Caco-2 (cell line): ENCODE results near the gene ZFHX3. TPM values are rescaled to one million over a fixed set of nuclear protein-coding genes. Genes with fewer than 3 reads are reported as not detected.

Experiments
- BruUV-seq: library from RNA; stranded (reverse); fragments of 400-500 nt; replicated peaks from 2 replicates; lab custom pipeline; 2021; lab: Mats Ljungman, UMichigan
- CTCF ChIA-PET: fragments of 300-600 bp; sonication (Branson Sonifier 250); formaldehyde crosslinking; loops from one replicate; lab custom pipeline; 2022; ENCODE audit warnings: antibody characterized with exemption; lab: Charles Lee
- POLR2A ChIA-PET: fragments of 300-600 bp; sonication (Branson Sonifier 250); formaldehyde crosslinking; loops from one replicate; lab custom pipeline; 2022; ENCODE audit warnings: antibody characterized with exemption; lab: Charles Lee
- DNase-seq, 2 experiments: peaks; one replicate each; pipeline versions ENCODE4 v3.0.0 to v3.0.0-alpha.2; 2020 to 2022
- H3K27me3 ChIP-seq: replicated peaks from 2 replicates; pipeline ENCODE4 v1.6.0; 2011; ENCODE audit warnings: low read length; ENCODE audit not compliant: control insufficient read depth, insufficient read depth
- H3K36me3 ChIP-seq: 2 replicates; pipeline ENCODE4 v1.5.1; 2011; ENCODE audit warnings: low read length; ENCODE audit not compliant: control insufficient read depth, insufficient read depth
- H3K4me1 ChIP-seq: fragments of 250-450 bp; sonication (Bioruptor Pico); 2 replicates; pipeline ENCODE4 v1.5.1; 2020; ENCODE audit warnings: mild to moderate bottlenecking
- H3K4me3 ChIP-seq: 2 replicates; pipeline ENCODE4 v1.5.1; 2011; ENCODE audit warnings: low read depth, mild to moderate bottlenecking, control low read depth, low read length
- H3K9me3 ChIP-seq: fragments of 250-450 bp; sonication (Bioruptor Pico); 2 replicates; pipeline ENCODE4 v1.5.1; 2020; ENCODE audit warnings: mild to moderate bottlenecking, moderate library complexity
- H3K27ac Mint-ChIP-seq: one replicate; pipeline ENCODE4 v1.8.0; 2022; ENCODE audit warnings: mixed read lengths; ENCODE audit not compliant: unreplicated experiment
- H3K27me3 Mint-ChIP-seq: one replicate; pipeline ENCODE4 v1.8.0; 2022; ENCODE audit warnings: mixed read lengths; ENCODE audit not compliant: insufficient read depth, unreplicated experiment
- H3K36me3 Mint-ChIP-seq: one replicate; pipeline ENCODE4 v1.8.0; 2022; ENCODE audit warnings: mild to moderate bottlenecking, mixed read lengths; ENCODE audit not compliant: insufficient read depth, unreplicated experiment
- H3K4me1 Mint-ChIP-seq: one replicate; pipeline ENCODE4 v1.8.0; 2022; ENCODE audit warnings: low read depth, mixed read lengths; ENCODE audit not compliant: unreplicated experiment
- H3K4me3 Mint-ChIP-seq: one replicate; pipeline ENCODE4 v1.8.0; 2022; ENCODE audit warnings: mild to moderate bottlenecking, moderate library complexity, mixed read lengths; ENCODE audit not compliant: unreplicated experiment
- H3K9me3 Mint-ChIP-seq: one replicate; pipeline ENCODE4 v1.8.0; 2022; ENCODE audit warnings: mixed read lengths; ENCODE audit not compliant: unreplicated experiment
- intact Hi-C: fragments of 100-400 bp; cut with micrococcal nuclease; formaldehyde crosslinking; loops from one replicate; pipeline ENCODE4 v1.10.0; 2022; ENCODE audit not compliant: unreplicated experiment
- total RNA-seq: library from RNA; stranded (reverse); gene quantifications from 2 replicates; pipeline ENCODE4 v1.2.3, GENCODE V29; 2022
- TF ChIP-seq, protein P1 (sequence below), 2 experiments: fragments of 200-600 bp in 1 of 2; IDR thresholded peaks; 1 replicate in 1 of 2; 2 replicates in 1 of 2; pipeline versions ENCODE4 v1.5.1 to v1.8.0; 2011 to 2022; ENCODE audit warnings: antibody characterized with exemption in 1 of 2, control low read depth in 1 of 2, inconsistent platforms in 1 of 2, low read depth in 1 of 2, low read length in 1 of 2, mild to moderate bottlenecking in 1 of 2, moderate library complexity in 1 of 2; ENCODE audit not compliant: insufficient read depth in 1 of 2, severe bottlenecking in 1 of 2, unreplicated experiment in 1 of 2

Gene ZFHX3
- total RNA-seq, 1 experiment from 2014 or later: 39.9 TPM

DNA sequence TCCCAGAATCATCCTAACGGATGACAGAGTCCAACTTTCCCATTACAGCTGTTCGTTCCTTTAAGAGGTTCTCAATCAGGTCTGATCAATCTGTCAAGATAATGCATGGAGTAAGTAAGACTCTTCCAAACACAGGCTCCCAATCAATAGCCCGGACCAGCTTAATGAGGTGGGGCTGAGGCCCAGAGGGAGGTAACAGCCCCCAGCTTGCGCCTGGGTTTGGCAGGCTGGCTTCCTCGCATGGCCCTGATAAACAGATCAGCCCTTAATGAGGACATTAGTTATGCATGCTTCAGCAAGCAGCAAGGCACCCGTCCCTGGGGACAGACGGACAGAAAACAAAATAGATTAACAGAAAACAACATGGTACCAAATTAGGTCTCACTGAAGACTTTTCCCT is 145.7 kb downstream of the ZFHX3 start:
- CTCF ChIA-PET: no interaction called here
- no TSS peak for BruUV-seq
- no peak overlapping the region for H3K27ac Mint-ChIP-seq

DNA sequence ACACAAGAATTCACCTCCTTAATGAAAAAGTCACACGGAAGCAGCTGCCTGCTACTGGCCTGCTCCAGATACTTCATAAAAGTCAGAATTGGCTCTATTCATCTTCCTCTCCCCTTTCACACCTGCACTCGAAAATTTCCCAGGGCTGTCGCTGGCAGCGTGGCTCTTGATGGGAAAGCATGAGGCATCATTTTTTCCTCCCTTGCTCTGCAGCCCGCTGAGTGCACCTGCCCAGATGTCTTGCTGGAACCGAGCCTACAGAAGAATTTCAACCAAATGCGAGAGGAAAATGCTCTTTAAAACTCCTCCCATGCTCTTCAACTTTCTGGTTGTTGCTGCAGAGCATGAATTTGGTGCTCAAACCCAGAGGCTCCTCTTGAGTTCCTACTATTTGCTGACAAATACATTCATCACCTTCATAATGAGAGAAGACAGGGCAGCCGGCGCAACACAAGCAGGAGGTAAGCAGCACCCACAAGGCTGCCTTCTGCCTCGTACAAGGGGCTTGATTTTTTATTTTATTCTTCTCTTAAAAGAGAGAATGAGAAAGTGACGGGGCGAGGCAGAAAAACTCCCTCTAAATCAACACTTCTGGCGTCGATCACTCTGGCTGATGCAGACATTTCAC is 146.8 kb downstream of the ZFHX3 start:
- Mint-ChIP-seq H3K4me1 (peaks cover 22% of the 10 kb centered on the region), H3K36me3 (peaks cover 31% of the 10 kb centered on the region), H3K27ac (no peak overlapping the region), H3K4me3 (no peak overlapping the region), H3K9me3 (no peaks in the 10 kb centered on the region), H3K27me3 (no peaks in the 10 kb centered on the region)
- Histone ChIP-seq H3K9me3 (no peaks in the 10 kb centered on the region), H3K4me1 (no peaks in the 10 kb centered on the region; the same call in 1 of the 2 replicates), H3K36me3 (peaks cover 1% of the 10 kb centered on the region; the same call in 1 of the 2 replicates), H3K27me3 (no peaks in the 10 kb centered on the region), H3K4me3 (no peak overlapping the region)
- BruUV-seq: no TSS peak
- no peak for DNase-seq
- ChIA-PET CTCF (no interaction called here), POLR2A (no interaction called here)
- intact Hi-C loops: no loop called here
- TF ChIP-seq, protein P1, sequence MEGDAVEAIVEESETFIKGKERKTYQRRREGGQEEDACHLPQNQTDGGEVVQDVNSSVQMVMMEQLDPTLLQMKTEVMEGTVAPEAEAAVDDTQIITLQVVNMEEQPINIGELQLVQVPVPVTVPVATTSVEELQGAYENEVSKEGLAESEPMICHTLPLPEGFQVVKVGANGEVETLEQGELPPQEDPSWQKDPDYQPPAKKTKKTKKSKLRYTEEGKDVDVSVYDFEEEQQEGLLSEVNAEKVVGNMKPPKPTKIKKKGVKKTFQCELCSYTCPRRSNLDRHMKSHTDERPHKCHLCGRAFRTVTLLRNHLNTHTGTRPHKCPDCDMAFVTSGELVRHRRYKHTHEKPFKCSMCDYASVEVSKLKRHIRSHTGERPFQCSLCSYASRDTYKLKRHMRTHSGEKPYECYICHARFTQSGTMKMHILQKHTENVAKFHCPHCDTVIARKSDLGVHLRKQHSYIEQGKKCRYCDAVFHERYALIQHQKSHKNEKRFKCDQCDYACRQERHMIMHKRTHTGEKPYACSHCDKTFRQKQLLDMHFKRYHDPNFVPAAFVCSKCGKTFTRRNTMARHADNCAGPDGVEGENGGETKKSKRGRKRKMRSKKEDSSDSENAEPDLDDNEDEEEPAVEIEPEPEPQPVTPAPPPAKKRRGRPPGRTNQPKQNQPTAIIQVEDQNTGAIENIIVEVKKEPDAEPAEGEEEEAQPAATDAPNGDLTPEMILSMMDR (IDR thresholded peaks at IDR 0.05; ENCODE audit: insufficient read depth in 1 of 2, low read depth in 1 of 2, low read length in 1 of 2, severe bottlenecking in 1 of 2, unreplicated experiment in 1 of 2): no peak

More for the DNA sequence above, 145.7 kb downstream of the ZFHX3 start:
- Histone ChIP-seq H3K4me3 (no peak overlapping the region), H3K36me3 (peaks cover 1% of the 10 kb centered on the region; the same call in 1 of the 2 replicates), H3K4me1 (no peaks in the 10 kb centered on the region; the same call in 1 of the 2 replicates), H3K9me3 (no peaks in the 10 kb centered on the region), H3K27me3 (no peaks in the 10 kb centered on the region)
- peaks cover 22% of the 10 kb centered on the region for H3K4me1 Mint-ChIP-seq
- H3K4me3 Mint-ChIP-seq: no peak overlapping the region
- intact Hi-C loops: no loop called here
- H3K9me3 Mint-ChIP-seq: no peaks in the 10 kb centered on the region
- H3K27me3 Mint-ChIP-seq: no peaks in the 10 kb centered on the region
- DNase-seq: no peak
- TF ChIP-seq, protein P1 (IDR thresholded peaks at IDR 0.05; ENCODE audit: insufficient read depth in 1 of 2, low read depth in 1 of 2, low read length in 1 of 2, severe bottlenecking in 1 of 2, unreplicated experiment in 1 of 2): no peak
- POLR2A ChIA-PET: no interaction called here
- H3K36me3 Mint-ChIP-seq: peaks cover 31% of the 10 kb centered on the region

DNA sequence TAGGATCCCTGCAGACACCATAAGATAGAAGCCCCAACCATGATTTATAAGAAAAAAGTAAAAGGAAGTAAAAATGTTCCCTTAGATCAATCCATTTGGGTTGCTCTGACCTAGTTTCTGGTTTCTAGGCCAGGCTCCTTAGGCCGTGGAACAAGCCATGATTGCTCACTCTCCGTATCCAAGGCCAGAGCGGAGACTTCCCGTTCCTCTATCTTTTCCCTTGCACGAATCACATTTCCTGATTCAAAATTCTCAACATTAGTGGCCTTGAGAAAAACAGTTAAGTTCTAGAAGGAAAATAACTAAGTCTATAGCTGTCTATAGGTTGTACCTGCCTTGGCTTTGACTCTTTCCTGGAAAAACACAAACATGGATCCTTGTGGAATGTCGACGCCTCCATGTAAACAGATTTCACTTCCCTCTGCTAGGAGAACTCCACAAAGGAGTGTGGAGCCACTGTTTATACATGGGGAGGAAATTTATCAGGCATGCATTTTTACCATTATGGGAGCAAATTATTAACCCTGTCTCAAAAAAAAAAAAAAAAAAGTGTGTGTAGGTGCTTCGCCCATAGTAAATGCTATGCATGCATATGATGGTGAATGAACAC is 149.6 kb downstream of the ZFHX3 start:
- peaks cover 13% of the 10 kb centered on the region for H3K4me1 Mint-ChIP-seq
- H3K4me3 ChIP-seq: no peak overlapping the region
- H3K9me3 ChIP-seq: no peaks in the 10 kb centered on the region
- peaks cover 43% of the 10 kb centered on the region for H3K36me3 Mint-ChIP-seq
- peak overlapping the region; percentile 23 for H3K27ac Mint-ChIP-seq
- ChIA-PET CTCF (interaction anchor here (0.7 kb wide), 1 partner anchor 16 kb away, joined by 3 read pairs; no protein-coding TSS in a partner anchor), POLR2A (no interaction called here)
- H3K4me1 ChIP-seq: no peaks in the 10 kb centered on the region; the same call in 1 of the 2 replicates
- TF ChIP-seq, protein P1 (IDR thresholded peaks at IDR 0.05; ENCODE audit: insufficient read depth in 1 of 2, low read depth in 1 of 2, low read length in 1 of 2, severe bottlenecking in 1 of 2, unreplicated experiment in 1 of 2): no peak
- H3K36me3 ChIP-seq: peaks cover 1% of the 10 kb centered on the region; the same call in 1 of the 2 replicates
- DNase-seq: no peak
- H3K9me3 Mint-ChIP-seq: no peaks in the 10 kb centered on the region
- no peak overlapping the region for H3K4me3 Mint-ChIP-seq
- intact Hi-C loops: no loop called here
- no TSS peak for BruUV-seq
- no peaks in the 10 kb centered on the region for H3K27me3 ChIP-seq
- H3K27me3 Mint-ChIP-seq: no peaks in the 10 kb centered on the region
